Measurements from ENCODE around the gene ADARB1.

The ADARB1 gene

GRCh38 chr21:45228656-45229240, 154.4 kb downstream of the ADARB1 start:
- no peak overlapping the region for H3K27ac ChIP-seq
- TF ChIP-seq, protein P1, sequence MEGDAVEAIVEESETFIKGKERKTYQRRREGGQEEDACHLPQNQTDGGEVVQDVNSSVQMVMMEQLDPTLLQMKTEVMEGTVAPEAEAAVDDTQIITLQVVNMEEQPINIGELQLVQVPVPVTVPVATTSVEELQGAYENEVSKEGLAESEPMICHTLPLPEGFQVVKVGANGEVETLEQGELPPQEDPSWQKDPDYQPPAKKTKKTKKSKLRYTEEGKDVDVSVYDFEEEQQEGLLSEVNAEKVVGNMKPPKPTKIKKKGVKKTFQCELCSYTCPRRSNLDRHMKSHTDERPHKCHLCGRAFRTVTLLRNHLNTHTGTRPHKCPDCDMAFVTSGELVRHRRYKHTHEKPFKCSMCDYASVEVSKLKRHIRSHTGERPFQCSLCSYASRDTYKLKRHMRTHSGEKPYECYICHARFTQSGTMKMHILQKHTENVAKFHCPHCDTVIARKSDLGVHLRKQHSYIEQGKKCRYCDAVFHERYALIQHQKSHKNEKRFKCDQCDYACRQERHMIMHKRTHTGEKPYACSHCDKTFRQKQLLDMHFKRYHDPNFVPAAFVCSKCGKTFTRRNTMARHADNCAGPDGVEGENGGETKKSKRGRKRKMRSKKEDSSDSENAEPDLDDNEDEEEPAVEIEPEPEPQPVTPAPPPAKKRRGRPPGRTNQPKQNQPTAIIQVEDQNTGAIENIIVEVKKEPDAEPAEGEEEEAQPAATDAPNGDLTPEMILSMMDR (conservative IDR thresholded peaks at IDR 0.05), result no peak

DNA sequence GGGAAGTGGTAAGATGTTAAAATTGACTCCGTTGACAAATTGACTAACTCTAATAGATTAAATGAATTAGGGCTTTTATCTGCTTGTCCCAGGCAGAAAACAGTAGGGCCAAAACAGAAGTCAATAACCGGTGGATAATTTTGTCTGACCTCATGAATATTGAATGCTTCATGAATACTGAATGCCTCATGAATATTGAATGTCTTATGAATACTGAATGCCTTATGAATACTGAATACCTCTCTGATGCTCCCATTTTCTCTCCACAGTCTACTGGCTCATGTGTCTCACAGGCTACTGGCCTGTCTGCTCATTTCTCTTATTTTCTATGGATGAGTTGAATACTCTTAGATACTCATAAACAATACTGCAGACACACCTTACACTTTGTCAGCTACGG, 157.3 kb downstream of the ADARB1 start:
- TF ChIP-seq, protein P1 (conservative IDR thresholded peaks at IDR 0.05), result no peak
- H3K27ac ChIP-seq, result no peak overlapping the region

- H3K27ac ChIP-seq, result no peak overlapping the region
- TF ChIP-seq, protein P1 (conservative IDR thresholded peaks at IDR 0.05), result no peak
Observed at GRCh38 chr21:45234127-45234526, 159.7 kb downstream of the ADARB1 start.

DNA sequence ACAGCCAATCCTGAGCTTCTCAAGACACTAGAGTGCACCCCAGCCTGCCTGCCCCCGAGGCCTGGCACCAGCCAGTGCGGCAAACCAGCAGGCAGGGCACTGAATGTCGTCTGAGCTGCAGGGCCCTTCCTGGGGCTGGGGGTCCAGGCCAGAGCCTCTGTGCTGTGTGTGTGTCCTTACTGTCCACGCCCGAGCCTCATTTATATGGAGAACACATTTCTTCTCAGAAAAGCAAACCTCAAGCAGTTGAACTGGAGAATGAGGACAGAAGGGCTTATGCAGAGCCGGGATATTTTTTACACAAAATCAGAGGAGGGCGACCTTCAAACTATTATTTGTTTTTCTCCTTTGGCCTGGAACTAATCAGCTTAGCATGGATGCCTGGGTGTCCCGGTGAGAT, 160.6 kb downstream of the ADARB1 start:
- peak overlapping the region; percentile 63 for H3K27ac ChIP-seq
- TF ChIP-seq, protein P1 (conservative IDR thresholded peaks at IDR 0.05), result no peak

DNA sequence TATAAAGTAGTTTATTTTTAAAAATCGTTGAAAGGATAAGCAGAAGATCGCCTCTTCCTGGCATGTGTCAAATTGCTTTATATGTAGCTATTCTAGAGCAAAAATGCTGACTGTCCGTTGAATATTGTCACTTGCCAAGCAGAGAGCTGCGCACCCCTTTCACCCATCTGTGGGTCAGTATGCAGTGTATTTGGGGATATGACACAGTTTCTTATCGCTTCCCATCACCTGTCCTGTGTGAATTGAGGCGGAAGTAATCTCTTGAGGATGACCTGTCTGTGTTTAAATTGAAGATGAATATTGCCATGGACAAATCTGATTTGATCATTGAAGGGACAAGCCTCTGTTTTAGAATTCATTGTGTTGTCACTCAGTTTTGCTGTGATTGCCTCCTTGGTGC, 161.1 kb downstream of the ADARB1 start:
- TF ChIP-seq, protein P1 (conservative IDR thresholded peaks at IDR 0.05), result no peak
- peak overlapping the region; percentile 63 for H3K27ac ChIP-seq

- peak overlapping the region; percentile 63 for H3K27ac ChIP-seq
- TF ChIP-seq, protein P1 (conservative IDR thresholded peaks at IDR 0.05), result no peak; the same call in 1 of the 2 replicates
Observed at GRCh38 chr21:45236481-45236880, 162.1 kb downstream of the ADARB1 start.

GRCh38 chr21:45237401-45237800, 163.0 kb downstream of the ADARB1 start:
- TF ChIP-seq, protein P1 (conservative IDR thresholded peaks at IDR 0.05), result no peak
- no peak overlapping the region for H3K27ac ChIP-seq

Data from VCaP (cell line).